Thyroid gland (tissue), 4 donors: ENCODE measurements around the gene SHH.

Source experiments
- CTCF ChIP-seq, 6 experiments: fragments of 200-600 bp in 3 of 6; fragments of 450-650 bp in 3 of 6; sonication (generic) in 3 of 6; IDR thresholded peaks; one replicate each; pipeline ENCODE4 v1.5.1; 2016 to 2019; ENCODE audit warnings: antibody characterized with exemption in 6 of 6, mild to moderate bottlenecking in 2 of 6, inconsistent platforms in 1 of 6, moderate library complexity in 1 of 6
- POLR2A ChIP-seq, 2 donors: fragments of 450-650 bp; IDR thresholded peaks; one replicate each; pipeline ENCODE4 v1.6.1; 2017; ENCODE audit warnings: antibody characterized with exemption in 2 of 2, mild to moderate bottlenecking in 2 of 2, moderate library complexity in 1 of 2

DNA sequence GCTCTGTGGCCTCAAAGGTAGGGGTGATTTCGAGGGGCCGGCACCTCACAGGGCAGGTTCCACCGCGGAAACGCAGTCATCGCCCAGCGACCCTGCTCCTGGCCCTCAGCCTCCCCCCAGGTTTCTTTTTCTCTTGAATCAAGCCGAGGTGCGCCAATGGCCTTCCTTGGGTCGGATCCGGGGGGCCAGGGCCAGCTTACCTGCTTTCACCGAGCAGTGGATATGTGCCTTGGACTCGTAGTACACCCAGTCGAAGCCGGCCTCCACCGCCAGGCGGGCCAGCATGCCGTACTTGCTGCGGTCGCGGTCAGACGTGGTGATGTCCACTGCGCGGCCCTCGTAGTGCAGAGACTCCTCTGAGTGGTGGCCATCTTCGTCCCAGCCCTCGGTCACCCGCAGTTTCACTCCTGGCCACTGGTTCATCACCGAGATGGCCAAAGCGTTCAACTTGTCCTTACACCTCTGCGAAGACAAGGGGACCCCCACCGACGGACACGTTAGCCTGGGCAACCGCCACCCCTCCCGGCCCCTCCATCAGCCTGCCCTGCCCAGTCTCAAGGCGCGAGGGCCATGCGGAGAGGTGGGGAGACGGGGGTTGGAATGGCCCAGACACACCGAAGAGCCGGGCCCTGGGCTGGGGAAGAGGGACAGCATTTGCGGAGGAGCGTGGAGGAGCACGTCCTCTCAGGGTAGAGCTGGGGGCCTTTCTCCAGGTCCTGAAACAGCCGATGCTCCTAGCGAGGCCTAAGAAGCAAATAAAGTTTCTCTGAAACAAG, 6.0 kb downstream of the SHH start:
- TF ChIP-seq CTCF (IDR thresholded peaks at IDR 0.05) (no peak), POLR2A (IDR thresholded peaks at IDR 0.05) (no peak)
